DND-41 (cell line): ENCODE data around the gene GBA2.

Experiments used
- ATAC-seq: fragments of 200-7000 bp; cut with Tn5 transposase; 3 replicates; pipeline ENCODE4 v1.9.1; 2021; ENCODE audit warnings: low read depth; ENCODE audit not compliant: insufficient read depth
- DNase-seq: peaks from one replicate; pipeline ENCODE4 v3.0.0-alpha.2; 2020
- H2AFZ ChIP-seq: 2 replicates; pipeline ENCODE4 v1.6.0; 2012; ENCODE audit warnings: low read depth, low read length
- H3K27ac ChIP-seq: 2 replicates; pipeline ENCODE4 v1.5.1; 2012; ENCODE audit warnings: low read length, inconsistent platforms
- H3K27me3 ChIP-seq: fragments of 200-600 bp; sonication (generic); 2 replicates; pipeline ENCODE4 v1.6.0; 2012; ENCODE audit warnings: low read length, mild to moderate bottlenecking, inconsistent platforms; ENCODE audit not compliant: insufficient read depth, poor library complexity
- H3K36me3 ChIP-seq: 2 replicates; pipeline ENCODE4 v1.5.1; 2012; ENCODE audit warnings: low read length, inconsistent platforms; ENCODE audit not compliant: insufficient read depth
- H3K4me1 ChIP-seq: 2 replicates; pipeline ENCODE4 v1.5.1; 2012; ENCODE audit warnings: mild to moderate bottlenecking, low read length; ENCODE audit not compliant: insufficient read depth
- H3K4me2 ChIP-seq: 2 replicates; pipeline ENCODE4 v1.6.0; 2012; ENCODE audit warnings: mild to moderate bottlenecking, moderate library complexity, low read length, inconsistent platforms; ENCODE audit not compliant: insufficient read depth
- H3K4me3 ChIP-seq, 2 experiments: fragments of 200-600 bp in 1 of 2; shearing (Covaris generic) in 1 of 2; 2 replicates each; pipeline ENCODE4 v1.5.1; 2012 to 2016; ENCODE audit warnings: inconsistent platforms in 2 of 2, low read length in 2 of 2, mild to moderate bottlenecking in 2 of 2, low read depth in 1 of 2, moderate library complexity in 1 of 2
- H3K79me2 ChIP-seq: 2 replicates; pipeline ENCODE4 v1.6.0; 2012; ENCODE audit warnings: low read length, inconsistent platforms; ENCODE audit not compliant: insufficient read depth
- H3K9ac ChIP-seq: 2 replicates; pipeline ENCODE4 v1.6.0; 2012; ENCODE audit warnings: low read depth, mild to moderate bottlenecking, inconsistent platforms, low read length, moderate library complexity
- H3K9me3 ChIP-seq: 2 replicates; pipeline ENCODE4 v1.5.1; 2012; ENCODE audit warnings: low read length, moderate library complexity, mild to moderate bottlenecking, inconsistent platforms; ENCODE audit not compliant: insufficient read depth, severe bottlenecking
- H4K20me1 ChIP-seq: 2 replicates; pipeline ENCODE4 v1.6.0; 2012; ENCODE audit warnings: low read length; ENCODE audit not compliant: insufficient read depth
- CTCF ChIP-seq: IDR thresholded peaks from 2 replicates; pipeline ENCODE4 v1.5.1; 2012; ENCODE audit warnings: borderline replicate concordance, low read length, moderate library complexity, mild to moderate bottlenecking; ENCODE audit not compliant: poor library complexity, severe bottlenecking; ENCODE audit errors: extremely low read depth
- EZH2 ChIP-seq: IDR thresholded peaks from 3 replicates; pipeline ENCODE4 v1.6.1; 2012; ENCODE audit warnings: borderline replicate concordance, low read depth, mild to moderate bottlenecking, moderate library complexity, low read length, inconsistent platforms; ENCODE audit not compliant: severe bottlenecking

The GBA2 gene

GRCh38 chr9:35754264-35754663 lies 5.2 kb upstream of the GBA2 start, which contains the start of gene MSMP:
Gene MSMP, minus strand, starts transcription at chr9:35754276. Its CDS starts 147 bp downstream, at chr9:35754129.
- H3K4me2 ChIP-seq: peak within 1 kb of the TSS; percentile 94; the same call in 1 of the 2 replicates
- H3K9me3 ChIP-seq: no peaks in the 10 kb centered on the region
- no peaks in the 10 kb centered on the region for H4K20me1 ChIP-seq
- H3K27ac ChIP-seq: no peak within 1 kb of the TSS
- H3K4me3 ChIP-seq: no peak within 1 kb of the TSS
- DNase-seq: no peak
- H3K36me3 ChIP-seq: peaks cover 11% of the 10 kb centered on the region
- no peak within 1 kb of the TSS for H3K9ac ChIP-seq
- no peak for ATAC-seq
- no peaks in the 10 kb centered on the region for H3K27me3 ChIP-seq
- H2AFZ ChIP-seq: no peak within 1 kb of the TSS
- peaks cover 49% of the 10 kb centered on the region for H3K4me1 ChIP-seq
- no peak for TF ChIP-seq EZH2
- TF ChIP-seq CTCF: no peak
- H3K79me2 ChIP-seq: peaks cover 27% of the 10 kb centered on the region

GRCh38 chr9:35753466-35753865 lies 4.4 kb upstream of the GBA2 start:
- no peak overlapping the region for H3K9ac ChIP-seq
- H4K20me1 ChIP-seq: no peaks in the 10 kb centered on the region
- H2AFZ ChIP-seq: no peak overlapping the region
- ATAC-seq (no peak), DNase-seq (no peak)
- H3K4me2 ChIP-seq: no peak overlapping the region
- TF ChIP-seq EZH2 (no peak), CTCF (no peak)
- H3K4me3 ChIP-seq: no peak overlapping the region
- H3K4me1 ChIP-seq: peaks cover 50% of the 10 kb centered on the region
- peaks cover 20% of the 10 kb centered on the region for H3K79me2 ChIP-seq
- H3K27ac ChIP-seq: no peak overlapping the region
- H3K27me3 ChIP-seq: no peaks in the 10 kb centered on the region
- H3K36me3 ChIP-seq: peaks cover 11% of the 10 kb centered on the region
- H3K9me3 ChIP-seq: no peaks in the 10 kb centered on the region

GRCh38 chr9:35750256-35750531 lies 1.2 kb upstream of the GBA2 start:
- no peak overlapping the region for H2AFZ ChIP-seq
- peak overlapping the region; percentile 98 for H3K4me2 ChIP-seq
- peak overlapping the region; percentile 70; the same call in 1 of the 2 replicates for H3K9ac ChIP-seq
- H4K20me1 ChIP-seq: no peaks in the 10 kb centered on the region
- H3K4me3 ChIP-seq: peak overlapping the region in 1 of 2 experiments; percentile 78; a peak in 1 of 4 replicates
- H3K36me3 ChIP-seq: peaks cover 16% of the 10 kb centered on the region
- ATAC-seq: no peak
- H3K27me3 ChIP-seq: no peaks in the 10 kb centered on the region
- peaks cover 52% of the 10 kb centered on the region for H3K4me1 ChIP-seq
- no peak overlapping the region for H3K27ac ChIP-seq
- TF ChIP-seq EZH2 (no peak), CTCF (no peak)
- no peaks in the 10 kb centered on the region for H3K9me3 ChIP-seq
- no peak for DNase-seq
- peaks cover 21% of the 10 kb centered on the region for H3K79me2 ChIP-seq
